GM21717 (cell line): ENCODE results near the gene REC8.

Experiments
- ATAC-seq: cut with Tn5 transposase; IDR thresholded peaks from one replicate; pipeline ENCODE4 v1.9.1; 2021; ENCODE audit warnings: mild to moderate bottlenecking, moderate library complexity; ENCODE audit not compliant: unreplicated experiment

Gene REC8

GRCh38 chr14:24159777-24160498 is 11.9 kb upstream of the REC8 start:
- ATAC-seq: no peak

GRCh38 chr14:24160499-24160849 is 11.4 kb upstream of the REC8 start:
- no peak for ATAC-seq

GRCh38 chr14:24160850-24161804 is 10.8 kb upstream of the REC8 start, which contains the start of gene IRF9:
Gene IRF9 (plus strand): TSS chr14:24161265. CDS start chr14:24162145, 880 bp downstream.
- peak; percentile 62 for ATAC-seq

GRCh38 chr14:24162093-24162492 is 9.8 kb upstream of the REC8 start:
- ATAC-seq: no peak

DNA sequence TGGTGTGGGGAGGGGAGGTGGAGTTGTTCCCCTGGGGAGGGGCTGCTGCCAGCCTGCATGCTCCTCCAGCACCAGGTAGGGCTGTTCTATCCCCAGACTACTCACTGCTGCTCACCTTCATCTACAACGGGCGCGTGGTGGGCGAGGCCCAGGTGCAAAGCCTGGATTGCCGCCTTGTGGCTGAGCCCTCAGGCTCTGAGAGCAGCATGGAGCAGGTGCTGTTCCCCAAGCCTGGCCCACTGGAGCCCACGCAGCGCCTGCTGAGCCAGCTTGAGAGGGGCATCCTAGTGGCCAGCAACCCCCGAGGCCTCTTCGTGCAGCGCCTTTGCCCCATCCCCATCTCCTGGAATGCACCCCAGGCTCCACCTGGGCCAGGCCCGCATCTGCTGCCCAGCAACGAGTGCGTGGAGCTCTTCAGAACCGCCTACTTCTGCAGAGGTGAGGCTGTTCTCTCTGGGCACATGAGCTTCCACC is 7.3 kb upstream of the REC8 start:
- ATAC-seq: no peak

DNA sequence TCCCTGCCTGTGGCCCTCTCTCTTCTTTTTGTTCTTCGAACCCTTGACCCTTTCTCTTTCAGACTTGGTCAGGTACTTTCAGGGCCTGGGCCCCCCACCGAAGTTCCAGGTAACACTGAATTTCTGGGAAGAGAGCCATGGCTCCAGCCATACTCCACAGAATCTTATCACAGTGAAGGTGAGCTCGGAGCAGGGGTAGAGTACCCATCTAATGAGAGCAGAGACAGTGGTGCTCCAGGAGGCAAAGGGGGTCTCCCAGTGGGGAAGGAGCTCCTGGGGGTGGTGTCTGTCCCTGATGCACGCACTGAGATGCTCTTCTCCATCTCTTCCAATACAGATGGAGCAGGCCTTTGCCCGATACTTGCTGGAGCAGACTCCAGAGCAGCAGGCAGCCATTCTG is 6.1 kb upstream of the REC8 start:
- ATAC-seq: no peak

- no peak for ATAC-seq
These were observed 4.3 kb upstream of the REC8 start for GRCh38 chr14:24167469-24168114.

DNA sequence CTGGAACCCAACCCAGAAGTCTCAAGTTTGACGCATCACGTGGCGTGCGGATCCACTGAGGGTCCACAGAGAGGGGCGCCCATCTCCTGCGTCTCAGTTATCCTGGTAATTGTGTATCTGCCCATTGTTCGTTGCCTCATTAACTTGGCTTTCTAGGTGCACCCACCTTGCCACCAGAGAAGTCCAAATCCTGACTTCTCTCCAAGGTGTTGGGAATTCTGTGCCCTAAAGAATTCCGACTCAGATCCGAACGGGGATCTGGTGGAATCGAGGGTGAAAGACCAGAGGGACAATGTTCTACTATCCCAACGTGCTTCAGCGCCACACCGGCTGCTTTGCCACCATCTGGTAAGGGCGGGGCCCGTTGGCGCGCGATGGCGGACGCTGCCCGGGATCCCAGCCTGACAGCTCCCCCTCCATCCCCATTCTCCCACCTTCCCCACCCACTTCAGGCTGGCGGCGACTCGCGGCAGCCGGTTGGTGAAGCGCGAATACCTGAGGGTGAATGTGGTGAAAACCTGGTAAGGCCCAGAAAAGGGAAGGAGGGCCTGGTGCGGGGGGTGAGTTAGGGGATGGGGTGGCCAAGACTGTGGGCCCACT is 481 bp downstream of the REC8 start:
- no peak for ATAC-seq

DNA sequence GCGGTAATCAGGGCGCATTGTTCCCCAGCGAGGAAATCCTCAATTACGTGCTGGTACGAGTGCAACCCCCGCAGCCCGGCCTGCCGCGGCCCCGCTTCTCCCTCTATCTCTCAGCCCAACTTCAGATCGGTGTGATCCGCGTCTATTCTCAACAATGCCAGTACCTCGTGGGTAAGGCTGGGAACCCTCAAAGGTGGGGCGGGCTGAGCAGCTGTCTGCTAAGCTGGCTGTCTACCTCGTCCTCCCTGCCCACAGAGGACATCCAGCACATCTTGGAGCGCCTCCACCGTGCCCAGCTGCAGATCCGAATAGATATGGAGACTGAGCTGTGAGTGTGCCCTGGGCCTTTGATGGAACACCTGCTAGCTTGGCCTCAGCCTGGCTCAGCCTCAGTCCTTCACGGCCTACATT is 996 bp downstream of the REC8 start:
- ATAC-seq: no peak

- ATAC-seq: no peak
These were observed 4.7 kb downstream of the REC8 start for GRCh38 chr14:24176599-24176998.

DNA sequence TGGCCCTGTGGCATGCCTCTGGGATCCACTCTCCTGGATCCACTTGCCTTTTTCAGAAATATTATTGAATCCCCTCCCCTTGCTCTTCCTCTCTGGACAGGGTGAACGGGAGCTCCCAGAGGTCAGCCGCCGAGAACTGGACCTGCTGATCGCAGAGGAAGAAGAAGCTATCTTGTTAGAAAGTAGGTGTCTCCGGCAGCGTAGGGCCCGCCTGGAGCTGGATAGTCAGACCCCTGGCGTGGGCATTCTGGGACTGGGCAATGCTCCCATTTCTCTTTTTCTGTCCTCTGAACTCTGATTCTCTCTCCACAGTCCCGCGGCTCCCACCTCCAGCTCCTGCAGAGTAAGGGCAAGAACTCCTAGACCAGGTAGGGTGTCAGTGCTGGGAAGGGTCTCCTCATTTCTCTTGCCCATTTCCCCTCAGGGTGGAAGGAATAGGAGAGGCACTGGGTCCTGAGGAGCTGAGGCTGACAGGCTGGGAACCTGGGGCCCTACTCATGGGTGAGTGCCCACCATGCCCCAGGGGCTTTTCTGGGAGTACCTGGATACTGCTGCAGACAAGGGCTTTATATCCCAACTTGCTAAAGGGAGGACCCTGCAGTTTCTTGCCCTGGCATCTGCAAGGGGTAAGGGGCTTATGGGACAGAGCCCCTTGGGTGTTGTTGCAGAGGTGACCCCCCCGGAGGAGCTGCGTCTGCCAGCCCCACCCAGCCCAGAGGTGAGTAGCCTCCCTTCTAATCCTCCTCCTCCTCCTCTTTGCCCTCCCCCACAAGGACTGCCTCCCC is 5.4 kb downstream of the REC8 start:
- no peak for ATAC-seq

DNA sequence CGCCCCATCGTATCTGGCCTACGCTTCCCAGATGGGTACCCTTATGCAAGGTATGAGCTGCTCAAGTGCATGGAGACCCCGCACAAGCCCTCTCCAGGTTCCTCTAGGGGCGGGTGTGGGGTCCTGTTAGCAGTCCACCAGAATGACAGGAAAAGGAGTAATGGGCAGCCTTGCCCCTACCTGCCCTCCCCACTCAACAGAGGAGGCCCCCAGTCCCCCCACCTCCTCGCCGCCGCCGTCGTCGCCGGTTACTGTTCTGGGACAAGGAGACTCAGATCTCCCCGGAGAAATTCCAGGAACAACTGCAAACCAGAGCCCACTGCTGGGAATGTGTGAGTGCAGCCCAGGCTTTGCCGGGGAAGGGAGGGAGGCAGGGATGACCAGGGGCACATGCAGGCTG is 6.0 kb downstream of the REC8 start:
- no peak for ATAC-seq

- no peak for ATAC-seq
These were observed 6.7 kb downstream of the REC8 start for GRCh38 chr14:24178399-24179178.

GRCh38 chr14:24179294-24179960 is 7.5 kb downstream of the REC8 start:
- no peak for ATAC-seq

GRCh38 chr14:24179961-24180796 is 8.3 kb downstream of the REC8 start:
- no peak for ATAC-seq

- ATAC-seq: no peak
These were observed 9.6 kb downstream of the REC8 start for GRCh38 chr14:24181371-24182077.

- ATAC-seq: no peak
These were observed 10.4 kb downstream of the REC8 start for GRCh38 chr14:24182110-24182882.
